ENCODE measurements around the gene TAF11L12.
"Not testable (repeated sequence)": the region's sequence is repeated elsewhere in the genome, so short reads cannot be mapped to it uniquely, and the experiment has no call there.

The TAF11L12 gene

GRCh38 chr5:17610092-17610491 is at the start of gene TAF11L12:
Gene TAF11L12, plus strand, starts transcription at chr5:17610392.
- not testable (repeated sequence) for DNase-seq (ENCODE audit: low spot score); H3K36me3 ChIP-seq (ENCODE audit: low read depth); H3K4me3 ChIP-seq (ENCODE audit: severe bottlenecking); H3K27ac ChIP-seq (ENCODE audit: poor library complexity, severe bottlenecking); H3K9me3 ChIP-seq (ENCODE audit: severe bottlenecking); H3K27me3 ChIP-seq (ENCODE audit: insufficient read depth, poor library complexity, severe bottlenecking); H3K4me1 ChIP-seq (ENCODE audit: insufficient read depth, poor library complexity, severe bottlenecking); ATAC-seq (ENCODE audit: low read depth)

GRCh38 chr5:17585658-17586057 is 24.5 kb upstream of the TAF11L12 start, which contains the start of gene TAF11L7:
Gene TAF11L7, minus strand, starts transcription at chr5:17585758.
- not testable (repeated sequence) for H3K4me1 ChIP-seq (ENCODE audit: insufficient read depth, poor library complexity, severe bottlenecking); H3K9me3 ChIP-seq (ENCODE audit: severe bottlenecking)

GRCh38 chr5:17590860-17591259 is 19.3 kb upstream of the TAF11L12 start, which contains the start of gene TAF11L8:
Gene TAF11L8, minus strand, starts transcription at chr5:17590960.
- H3K36me3 ChIP-seq (ENCODE audit: low read depth); DNase-seq (ENCODE audit: low spot score); ATAC-seq (ENCODE audit: low read depth): not testable (repeated sequence)

More at GRCh38 chr5:17585658-17586057, 24.5 kb upstream of the TAF11L12 start, which contains the start of gene TAF11L7:
- H3K4me3 ChIP-seq (ENCODE audit: severe bottlenecking); H3K27me3 ChIP-seq (ENCODE audit: insufficient read depth, poor library complexity, severe bottlenecking); H3K36me3 ChIP-seq (ENCODE audit: low read depth); ATAC-seq (ENCODE audit: low read depth); H3K27ac ChIP-seq (ENCODE audit: poor library complexity, severe bottlenecking); DNase-seq (ENCODE audit: low spot score): not testable (repeated sequence)

DNA sequence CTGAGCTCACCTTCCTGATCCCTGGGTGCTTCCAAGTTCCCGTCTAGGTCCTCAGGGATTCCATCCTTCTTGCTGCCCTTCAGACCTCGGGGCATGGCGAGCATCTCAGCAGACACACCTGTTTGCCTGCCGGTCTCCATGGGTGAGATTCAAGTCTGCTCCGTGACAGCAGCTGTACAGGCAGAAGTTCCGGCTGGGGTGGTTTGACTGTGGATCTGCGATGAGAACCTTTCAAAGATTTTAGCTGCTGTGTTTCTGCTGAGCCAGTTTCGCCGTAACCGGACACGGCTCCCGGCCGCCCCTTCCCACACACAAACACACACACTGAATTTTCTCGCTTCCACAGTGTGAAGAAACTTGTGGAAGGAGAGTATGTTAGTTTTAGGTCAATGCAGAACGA is 15.9 kb upstream of the TAF11L12 start, which contains the start of gene TAF11L9:
Gene TAF11L9 (minus strand): TSS at position 140 of the 400 bp plus-strand sequence.
- not testable (repeated sequence) for ATAC-seq (ENCODE audit: low read depth); H3K4me3 ChIP-seq (ENCODE audit: severe bottlenecking); H3K9me3 ChIP-seq (ENCODE audit: severe bottlenecking); H3K36me3 ChIP-seq (ENCODE audit: low read depth); H3K4me1 ChIP-seq (ENCODE audit: insufficient read depth, poor library complexity, severe bottlenecking); H3K27me3 ChIP-seq (ENCODE audit: insufficient read depth, poor library complexity, severe bottlenecking); H3K27ac ChIP-seq (ENCODE audit: poor library complexity, severe bottlenecking)
- peak; percentile 87 for DNase-seq (ENCODE audit: low spot score)

More at GRCh38 chr5:17590860-17591259, 19.3 kb upstream of the TAF11L12 start, which contains the start of gene TAF11L8:
- not testable (repeated sequence) for H3K4me3 ChIP-seq (ENCODE audit: severe bottlenecking); H3K27me3 ChIP-seq (ENCODE audit: insufficient read depth, poor library complexity, severe bottlenecking); H3K4me1 ChIP-seq (ENCODE audit: insufficient read depth, poor library complexity, severe bottlenecking); H3K27ac ChIP-seq (ENCODE audit: poor library complexity, severe bottlenecking); H3K9me3 ChIP-seq (ENCODE audit: severe bottlenecking)

DNA sequence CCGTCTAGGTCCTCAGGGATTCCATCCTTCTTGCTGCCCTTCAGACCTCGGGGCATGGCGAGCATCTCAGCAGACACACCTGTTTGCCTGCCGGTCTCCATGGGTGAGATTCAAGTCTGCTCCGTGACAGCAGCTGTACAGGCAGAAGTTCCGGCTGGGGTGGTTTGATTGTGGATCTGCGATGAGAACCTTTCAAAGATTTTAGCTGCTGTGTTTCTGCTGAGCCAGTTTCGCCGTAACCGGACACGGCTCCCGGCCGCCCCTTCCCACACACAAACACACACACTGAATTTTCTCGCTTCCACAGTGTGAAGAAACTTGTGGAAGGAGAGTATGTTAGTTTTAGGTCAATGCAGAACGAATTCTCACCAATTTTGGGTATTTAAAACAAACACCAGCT is 12.5 kb upstream of the TAF11L12 start, which contains the start of gene TAF11L10:
Gene TAF11L10 (minus strand): TSS at position 101 of the 400 bp plus-strand sequence.
- H3K27ac ChIP-seq (ENCODE audit: poor library complexity, severe bottlenecking); H3K4me1 ChIP-seq (ENCODE audit: insufficient read depth, poor library complexity, severe bottlenecking); H3K36me3 ChIP-seq (ENCODE audit: low read depth); H3K9me3 ChIP-seq (ENCODE audit: severe bottlenecking); H3K4me3 ChIP-seq (ENCODE audit: severe bottlenecking); ATAC-seq (ENCODE audit: low read depth); DNase-seq (ENCODE audit: low spot score); H3K27me3 ChIP-seq (ENCODE audit: insufficient read depth, poor library complexity, severe bottlenecking): not testable (repeated sequence)

DNA sequence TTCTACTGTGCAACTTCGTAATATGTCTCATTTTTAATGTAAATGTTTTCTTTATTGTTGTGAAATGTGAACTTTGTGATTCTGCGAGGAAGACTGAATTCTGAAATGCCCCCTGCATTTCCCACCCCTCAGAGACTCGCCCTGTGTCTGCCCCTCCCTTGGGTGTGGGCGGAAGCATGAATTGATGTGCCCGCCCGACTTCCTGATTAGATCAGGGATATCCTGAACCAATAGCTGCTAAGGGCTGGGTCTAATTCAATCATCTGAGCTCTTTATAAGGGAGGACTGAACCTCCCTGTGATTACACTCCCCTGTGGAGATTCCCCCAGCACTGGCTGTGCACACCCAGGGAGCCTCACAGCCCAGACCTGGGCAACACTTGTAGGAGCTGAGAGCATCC is 6.3 kb upstream of the TAF11L12 start, which contains the start of gene TAF11L11:
Gene TAF11L11 (plus strand): TSS at position 304 of the 400 bp plus-strand sequence.
- not testable (repeated sequence) for H3K4me1 ChIP-seq (ENCODE audit: insufficient read depth, poor library complexity, severe bottlenecking); DNase-seq (ENCODE audit: low spot score); H3K27me3 ChIP-seq (ENCODE audit: insufficient read depth, poor library complexity, severe bottlenecking); H3K9me3 ChIP-seq (ENCODE audit: severe bottlenecking); H3K27ac ChIP-seq (ENCODE audit: poor library complexity, severe bottlenecking); H3K4me3 ChIP-seq (ENCODE audit: severe bottlenecking); ATAC-seq (ENCODE audit: low read depth); H3K36me3 ChIP-seq (ENCODE audit: low read depth)

GRCh38 chr5:17604951-17605350 is 5.2 kb upstream of the TAF11L12 start:
- DNase-seq (ENCODE audit: low spot score) = no peak
- ATAC-seq (ENCODE audit: low read depth) = no peak
- Histone ChIP-seq H3K27ac (ENCODE audit: poor library complexity, severe bottlenecking) (no peak overlapping the region), H3K27me3 (ENCODE audit: insufficient read depth, poor library complexity, severe bottlenecking) (no peaks in the 10 kb centered on the region), H3K4me1 (ENCODE audit: insufficient read depth, poor library complexity, severe bottlenecking) (no peaks in the 10 kb centered on the region), H3K36me3 (ENCODE audit: low read depth) (no peaks in the 10 kb centered on the region), H3K9me3 (ENCODE audit: severe bottlenecking) (no peaks in the 10 kb centered on the region), H3K4me3 (ENCODE audit: severe bottlenecking) (no peak overlapping the region)
- TF ChIP-seq, protein P1, sequence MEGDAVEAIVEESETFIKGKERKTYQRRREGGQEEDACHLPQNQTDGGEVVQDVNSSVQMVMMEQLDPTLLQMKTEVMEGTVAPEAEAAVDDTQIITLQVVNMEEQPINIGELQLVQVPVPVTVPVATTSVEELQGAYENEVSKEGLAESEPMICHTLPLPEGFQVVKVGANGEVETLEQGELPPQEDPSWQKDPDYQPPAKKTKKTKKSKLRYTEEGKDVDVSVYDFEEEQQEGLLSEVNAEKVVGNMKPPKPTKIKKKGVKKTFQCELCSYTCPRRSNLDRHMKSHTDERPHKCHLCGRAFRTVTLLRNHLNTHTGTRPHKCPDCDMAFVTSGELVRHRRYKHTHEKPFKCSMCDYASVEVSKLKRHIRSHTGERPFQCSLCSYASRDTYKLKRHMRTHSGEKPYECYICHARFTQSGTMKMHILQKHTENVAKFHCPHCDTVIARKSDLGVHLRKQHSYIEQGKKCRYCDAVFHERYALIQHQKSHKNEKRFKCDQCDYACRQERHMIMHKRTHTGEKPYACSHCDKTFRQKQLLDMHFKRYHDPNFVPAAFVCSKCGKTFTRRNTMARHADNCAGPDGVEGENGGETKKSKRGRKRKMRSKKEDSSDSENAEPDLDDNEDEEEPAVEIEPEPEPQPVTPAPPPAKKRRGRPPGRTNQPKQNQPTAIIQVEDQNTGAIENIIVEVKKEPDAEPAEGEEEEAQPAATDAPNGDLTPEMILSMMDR (IDR thresholded peaks at IDR 0.05; ENCODE audit: poor library complexity, severe bottlenecking) = no peak

GRCh38 chr5:17607461-17607860 is 2.7 kb upstream of the TAF11L12 start:
- not testable (repeated sequence) for DNase-seq (ENCODE audit: low spot score); H3K36me3 ChIP-seq (ENCODE audit: low read depth); H3K4me3 ChIP-seq (ENCODE audit: severe bottlenecking); H3K9me3 ChIP-seq (ENCODE audit: severe bottlenecking); H3K27ac ChIP-seq (ENCODE audit: poor library complexity, severe bottlenecking); ATAC-seq (ENCODE audit: low read depth); H3K27me3 ChIP-seq (ENCODE audit: insufficient read depth, poor library complexity, severe bottlenecking); H3K4me1 ChIP-seq (ENCODE audit: insufficient read depth, poor library complexity, severe bottlenecking)

All from RWPE2 (cell line).